Skeletal muscle tissue (tissue), 4 donors: ENCODE results near the gene DIMT1. TPM values are rescaled to one million over a fixed set of nuclear protein-coding genes. Genes with fewer than 3 reads are reported as not detected.

Source experiments
- H3K27ac ChIP-seq: one replicate; pipeline ENCODE4 v1.7.0; 2013; ENCODE audit warnings: mild to moderate bottlenecking, low read depth, low read length, inconsistent platforms
- H3K27me3 ChIP-seq, 3 donors: one replicate each; pipeline ENCODE4 v1.7.0; 2013; ENCODE audit warnings: low read length in 3 of 3; ENCODE audit not compliant: control insufficient read depth in 3 of 3, insufficient read depth in 3 of 3
- H3K36me3 ChIP-seq, 3 donors: one replicate each; pipeline ENCODE4 v1.7.0; 2013; ENCODE audit warnings: low read length in 3 of 3; ENCODE audit not compliant: control insufficient read depth in 3 of 3, insufficient read depth in 3 of 3
- H3K4me1 ChIP-seq, 3 donors: one replicate each; pipeline ENCODE4 v1.7.0; 2013; ENCODE audit warnings: low read length in 3 of 3, mild to moderate bottlenecking in 3 of 3; ENCODE audit not compliant: control insufficient read depth in 3 of 3, insufficient read depth in 3 of 3
- H3K4me3 ChIP-seq, 3 donors: one replicate each; pipeline ENCODE4 v1.7.0; 2013; ENCODE audit warnings: low read length in 3 of 3
- H3K9ac ChIP-seq, 3 donors: one replicate each; pipeline ENCODE4 v1.7.0; 2013; ENCODE audit warnings: low read length in 3 of 3, mild to moderate bottlenecking in 3 of 3, moderate library complexity in 2 of 3, low read depth in 1 of 3
- H3K9me3 ChIP-seq, 3 donors: one replicate each; pipeline ENCODE4 v1.7.0; 2013; ENCODE audit warnings: low read length in 3 of 3; ENCODE audit not compliant: control insufficient read depth in 3 of 3
- total RNA-seq: library from RNA; depleted of rRNA; stranded (reverse); fragments of >200 nt; gene quantifications from one replicate; pipeline ENCODE4 v1.2.3, GENCODE V29; 2014
- donor health status: Osteomylitis.

DIMT1 gene
- total RNA-seq, 1 donor from 2014 or later = 13.0 TPM

DNA sequence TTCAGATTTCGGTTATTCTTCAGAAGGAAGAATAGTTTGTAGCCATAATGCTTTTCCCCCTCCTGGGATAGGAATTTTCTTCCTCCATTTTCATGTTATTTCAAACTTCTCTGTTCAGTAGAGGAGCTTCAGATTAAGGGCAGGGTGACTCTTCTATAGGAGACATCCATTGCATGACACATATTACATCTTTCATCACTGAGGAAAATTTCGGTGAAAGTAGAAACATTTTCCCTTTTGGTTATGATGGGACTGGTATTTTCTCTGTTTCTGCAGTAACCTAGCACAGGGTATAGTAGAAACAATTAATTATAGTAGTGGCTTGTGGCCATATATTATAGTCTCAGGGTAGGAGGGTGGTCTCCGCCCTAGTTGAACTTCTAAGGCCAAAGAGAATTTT lies 10.0 kb upstream of the DIMT1 start:
- peaks cover 0 to 2% (median 0%) of the 10 kb centered on the region in 3 donors for H3K36me3 ChIP-seq
- peaks cover 15 to 24% (median 18%) of the 10 kb centered on the region in 3 donors for H3K4me1 ChIP-seq
- no peak overlapping the region for H3K27ac ChIP-seq
- no peaks in the 10 kb centered on the region for H3K27me3 ChIP-seq
- H3K9ac ChIP-seq = peak overlapping the region in 1 of 3 donors; percentile 91
- H3K4me3 ChIP-seq = peak overlapping the region; percentile 81 to 95 (median 93)
- no peaks in the 10 kb centered on the region for H3K9me3 ChIP-seq

DNA sequence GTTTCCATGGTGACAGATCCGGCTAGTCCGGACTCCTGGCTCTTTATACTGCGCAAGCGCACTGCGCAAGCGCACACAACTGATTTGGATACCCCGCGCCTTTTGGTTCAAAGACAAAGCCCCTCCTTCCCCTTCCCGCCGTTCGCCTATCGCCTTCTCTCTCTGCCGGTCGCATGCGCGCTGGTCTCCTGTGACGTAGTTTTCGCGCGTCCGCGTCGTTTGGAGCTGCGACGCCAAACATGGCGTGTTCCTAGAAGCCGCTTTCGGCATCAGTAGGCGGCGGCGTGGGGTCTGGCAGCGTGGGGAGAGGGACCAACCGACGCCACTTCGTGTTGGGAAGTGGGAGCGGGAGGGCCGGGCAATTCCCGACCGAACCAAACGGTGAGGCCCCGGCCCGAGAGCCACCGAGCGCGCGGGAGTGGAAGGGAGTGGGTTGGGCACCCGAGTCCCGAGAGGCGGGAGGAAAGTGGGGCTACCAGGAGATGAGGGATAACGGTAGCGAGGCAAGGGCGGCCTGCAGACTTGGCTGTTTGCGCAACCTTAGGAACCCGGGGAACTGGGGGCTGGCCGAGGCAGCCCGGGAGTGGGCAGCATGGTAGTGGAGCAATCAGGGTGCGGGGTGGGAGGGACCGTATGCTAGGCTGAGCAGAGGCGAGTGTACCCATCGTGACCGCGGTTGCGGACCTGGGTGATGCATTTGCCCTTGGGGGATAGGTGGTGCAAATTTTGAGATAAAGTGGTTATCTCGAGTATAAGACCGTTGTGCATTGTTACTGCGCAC lies 9.0 kb upstream of the DIMT1 start, which contains the start of gene IPO11:
Gene IPO11 (plus strand): TSS at position 215 of the 781 bp plus-strand sequence. CDS start 24,517 bp downstream, outside the sequence.
- Histone ChIP-seq H3K9me3 (no peaks in the 10 kb centered on the region), H3K27ac (peak within 1 kb of the TSS; percentile 59), H3K27me3 (no peaks in the 10 kb centered on the region), H3K9ac (peak within 1 kb of the TSS; percentile 81 to 91 (median 82)), H3K4me3 (peak within 1 kb of the TSS; percentile 81 to 95 (median 93)), H3K4me1 (peaks cover 10 to 17% (median 13%) of the 10 kb centered on the region in 3 donors), H3K36me3 (peaks cover 0 to 2% (median 0%) of the 10 kb centered on the region in 3 donors)

DNA sequence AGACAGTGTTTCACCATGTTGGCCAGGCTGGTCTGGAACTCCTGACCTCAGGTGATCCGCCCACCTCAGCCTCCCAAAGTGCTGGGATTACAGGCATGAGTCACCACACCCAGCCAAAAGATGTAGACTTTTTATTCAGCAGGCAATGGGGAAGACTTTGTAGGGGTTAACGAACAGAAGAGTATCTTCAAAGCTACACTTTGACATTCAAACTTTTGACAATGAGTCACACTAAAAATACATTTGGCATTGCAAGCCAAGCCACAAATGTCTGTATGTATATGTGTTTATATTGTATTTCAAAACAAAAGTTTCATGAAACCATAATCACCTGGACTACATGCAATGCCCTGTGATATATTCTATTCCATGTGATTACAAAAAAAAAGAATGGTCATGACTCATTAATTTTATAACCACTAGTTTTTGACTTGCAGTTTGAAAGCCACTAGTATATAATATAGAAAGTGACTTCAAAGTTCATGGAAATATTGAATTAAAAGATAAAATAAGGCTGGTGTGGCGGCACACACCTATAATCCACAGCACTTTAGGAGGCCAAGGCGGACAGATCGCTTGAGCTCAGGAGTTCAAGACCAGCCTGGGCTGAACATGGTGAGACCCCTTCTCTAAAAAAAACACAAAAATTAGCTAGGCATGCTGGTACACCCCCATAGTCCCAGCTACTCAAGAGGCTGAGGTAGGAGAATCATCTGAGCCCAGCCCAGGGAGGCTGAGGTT lies 8.3 kb downstream of the DIMT1 start:
- Histone ChIP-seq H3K9me3 (no peaks in the 10 kb centered on the region), H3K27ac (no peak overlapping the region), H3K36me3 (peaks cover 27 to 59% (median 35%) of the 10 kb centered on the region in 3 donors), H3K27me3 (no peaks in the 10 kb centered on the region), H3K4me3 (no peak overlapping the region), H3K9ac (no peak overlapping the region), H3K4me1 (no peaks in the 10 kb centered on the region)

DNA sequence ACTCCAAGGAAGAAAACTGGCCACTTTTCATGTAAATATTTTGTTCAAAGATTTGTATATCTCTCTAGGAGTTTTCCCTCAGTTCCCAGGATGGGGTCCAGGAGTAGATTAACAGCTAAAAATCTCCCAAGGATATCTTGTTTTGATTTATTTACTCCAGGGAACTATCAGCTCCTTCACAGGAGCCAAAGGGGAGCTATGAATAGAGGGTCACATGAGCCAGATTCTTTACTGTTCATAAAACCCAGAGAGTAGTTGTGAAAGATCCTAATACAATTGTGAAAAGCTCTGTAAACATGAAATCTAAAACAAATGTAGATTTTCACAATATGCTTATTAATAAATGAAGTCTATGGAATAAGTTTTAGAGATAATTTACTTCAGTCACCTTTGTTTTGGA lies 16.9 kb downstream of the DIMT1 start:
- H3K36me3 ChIP-seq = peaks cover 5 to 37% (median 36%) of the 10 kb centered on the region in 3 donors
- no peak overlapping the region for H3K9ac ChIP-seq
- no peaks in the 10 kb centered on the region for H3K9me3 ChIP-seq
- no peak overlapping the region for H3K4me3 ChIP-seq
- no peaks in the 10 kb centered on the region for H3K27me3 ChIP-seq
- H3K27ac ChIP-seq = no peak overlapping the region
- H3K4me1 ChIP-seq = peaks cover 0 to 3% (median 0%) of the 10 kb centered on the region in 3 donors

DNA sequence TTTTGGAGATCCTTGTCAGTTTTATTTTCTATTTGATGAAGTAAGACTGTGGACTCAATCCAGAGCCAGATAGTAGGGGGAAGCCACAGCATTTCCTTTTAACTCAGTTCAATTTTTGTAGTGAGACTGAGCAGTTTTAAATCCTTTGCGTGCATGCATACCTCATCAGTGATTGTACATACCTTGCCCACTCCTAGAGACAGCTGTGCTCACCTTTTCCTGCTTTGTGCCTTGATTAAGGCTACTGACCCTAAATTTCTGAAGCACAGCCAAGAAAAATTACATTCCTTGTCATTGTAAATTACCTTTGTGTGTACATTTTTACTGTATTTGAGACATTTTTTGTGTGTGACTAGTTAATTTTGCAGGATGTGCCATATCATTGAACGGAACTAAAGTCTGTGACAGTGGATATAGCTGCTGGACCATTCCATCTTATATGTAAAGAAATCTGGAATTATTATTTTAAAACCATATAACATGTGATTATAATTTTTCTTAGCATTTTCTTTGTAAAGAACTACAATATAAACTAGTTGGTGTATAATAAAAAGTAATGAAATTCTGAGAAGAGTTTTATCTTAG lies 17.8 kb downstream of the DIMT1 start:
- no peaks in the 10 kb centered on the region for H3K27me3 ChIP-seq
- no peak overlapping the region for H3K27ac ChIP-seq
- H3K9ac ChIP-seq = no peak overlapping the region
- H3K36me3 ChIP-seq = peaks cover 5 to 36% (median 33%) of the 10 kb centered on the region in 3 donors
- H3K4me3 ChIP-seq = no peak overlapping the region
- H3K4me1 ChIP-seq = peaks cover 0 to 3% (median 0%) of the 10 kb centered on the region in 3 donors
- no peaks in the 10 kb centered on the region for H3K9me3 ChIP-seq

DNA sequence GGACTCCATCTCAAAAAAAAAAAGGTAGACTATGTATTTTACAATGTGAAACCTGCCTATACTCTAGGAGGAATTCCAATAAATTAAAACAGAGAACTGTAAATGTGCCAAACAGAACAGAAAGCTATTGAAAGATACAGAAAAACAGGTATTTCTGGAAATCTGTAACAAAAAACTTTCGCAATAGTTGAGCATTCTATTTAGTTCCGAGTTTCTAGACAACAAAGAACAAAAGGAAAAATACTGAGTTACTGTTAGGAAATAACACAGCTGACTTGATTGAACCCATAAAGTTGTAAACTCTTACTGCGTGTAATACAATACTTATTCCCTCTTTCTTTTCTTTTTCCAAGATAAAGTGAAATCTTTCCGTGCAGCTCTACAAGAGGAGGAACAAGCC lies 18.6 kb downstream of the DIMT1 start:
- Histone ChIP-seq H3K9ac (no peak overlapping the region), H3K4me3 (no peak overlapping the region), H3K9me3 (no peaks in the 10 kb centered on the region), H3K36me3 (peaks cover 2 to 35% (median 27%) of the 10 kb centered on the region in 3 donors), H3K4me1 (peaks cover 0 to 3% (median 0%) of the 10 kb centered on the region in 3 donors), H3K27me3 (no peaks in the 10 kb centered on the region), H3K27ac (no peak overlapping the region)

DNA sequence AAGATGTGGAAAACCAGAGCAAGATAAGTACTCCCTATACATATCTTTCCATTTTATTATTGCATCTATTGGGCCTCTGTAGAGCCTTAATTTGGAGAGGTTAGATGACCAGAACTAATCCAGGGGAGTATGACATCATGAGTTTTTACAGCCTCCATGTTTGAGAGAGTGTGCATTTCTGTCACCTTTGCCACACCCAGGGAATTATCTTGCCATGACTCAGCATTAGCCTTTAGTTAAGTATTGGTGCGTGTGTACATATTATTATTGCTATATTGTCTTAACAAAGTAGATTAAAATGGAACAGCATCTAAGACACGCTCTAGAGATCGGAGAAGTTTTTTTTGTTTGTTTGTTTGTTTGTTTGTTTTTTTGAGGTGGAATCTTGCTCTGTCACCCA lies 27.6 kb downstream of the DIMT1 start:
- H3K36me3 ChIP-seq = peaks cover 8 to 30% (median 26%) of the 10 kb centered on the region in 3 donors
- H3K27me3 ChIP-seq = no peaks in the 10 kb centered on the region
- H3K9me3 ChIP-seq = no peaks in the 10 kb centered on the region
- H3K4me1 ChIP-seq = no peaks in the 10 kb centered on the region
- no peak overlapping the region for H3K9ac ChIP-seq
- no peak overlapping the region for H3K27ac ChIP-seq
- H3K4me3 ChIP-seq = no peak overlapping the region

DNA sequence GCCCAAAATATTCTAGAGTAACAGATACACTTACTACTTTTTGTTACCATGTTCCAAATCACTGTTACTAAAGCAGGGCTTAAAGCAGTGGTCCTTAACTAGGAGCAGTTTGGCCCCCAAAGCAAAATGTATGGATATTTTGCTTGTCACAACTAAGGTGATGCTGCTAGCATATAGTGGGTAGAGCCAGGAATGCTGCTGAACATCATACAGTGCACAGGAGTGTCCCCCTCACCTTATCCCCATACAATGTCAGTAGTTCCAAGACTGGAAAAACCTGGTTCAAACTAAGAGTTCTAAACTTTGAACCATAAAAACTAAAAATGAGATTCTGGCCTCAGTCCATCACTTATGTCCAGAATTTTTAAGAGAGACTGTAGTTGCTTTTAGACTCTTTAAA lies 28.1 kb downstream of the DIMT1 start:
- Histone ChIP-seq H3K4me3 (no peak overlapping the region), H3K27me3 (no peaks in the 10 kb centered on the region), H3K36me3 (peaks cover 8 to 26% (median 26%) of the 10 kb centered on the region in 3 donors), H3K27ac (no peak overlapping the region), H3K9me3 (no peaks in the 10 kb centered on the region), H3K4me1 (no peaks in the 10 kb centered on the region), H3K9ac (no peak overlapping the region)

DNA sequence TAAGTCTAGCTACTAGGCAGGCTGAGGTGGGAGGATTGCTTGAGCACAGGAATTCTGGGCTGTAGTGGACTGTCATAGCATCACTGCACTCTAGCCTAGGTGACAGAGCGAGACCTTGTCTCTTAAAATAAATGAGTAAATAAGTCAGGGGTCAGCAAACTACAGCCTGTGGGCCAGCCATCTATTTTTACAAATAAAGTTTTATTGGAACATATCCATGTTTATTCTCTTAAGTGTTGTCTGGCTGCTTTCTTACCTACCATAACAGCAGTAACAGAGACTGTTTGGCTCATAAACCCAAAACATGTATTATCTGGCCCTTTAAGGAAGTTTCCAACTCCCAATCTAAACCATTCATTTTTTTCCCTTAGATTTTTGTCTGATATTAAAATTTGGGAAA lies 29.6 kb downstream of the DIMT1 start:
- H3K4me3 ChIP-seq = no peak overlapping the region
- no peak overlapping the region for H3K27ac ChIP-seq
- H3K27me3 ChIP-seq = no peaks in the 10 kb centered on the region
- no peaks in the 10 kb centered on the region for H3K4me1 ChIP-seq
- no peaks in the 10 kb centered on the region for H3K9me3 ChIP-seq
- peaks cover 8 to 24% (median 20%) of the 10 kb centered on the region in 3 donors for H3K36me3 ChIP-seq
- H3K9ac ChIP-seq = no peak overlapping the region
